HepG2 (cell line): ENCODE measurements around the gene TRERF1. TPM values are rescaled to one million over a fixed set of nuclear protein-coding genes. Genes with fewer than 3 reads are reported as not detected.

Experiments
- ATAC-seq: fragments of 200-7000 bp; cut with Tn5 transposase; 3 replicates; pipeline ENCODE4 v1.9.1; 2020; ENCODE audit warnings: mild to moderate bottlenecking, moderate library complexity
- BruUV-seq: library from RNA; stranded (reverse); fragments of 400-500 nt; replicated peaks from 2 replicates; lab custom pipeline; 2021; lab: Mats Ljungman, UMichigan
- CTCF ChIA-PET: fragments of 300-600 bp; formaldehyde crosslinking; extraction: SDS; loops from one replicate; lab custom pipeline; 2021; ENCODE audit warnings: low total read pairs, inconsistent platforms, low intra/inter-chr PET ratio; lab: Yijun Ruan, JAX
- POLR2A ChIA-PET: fragments of 350-600 bp; sonication (Branson Sonifier 250); formaldehyde crosslinking; loops from one replicate; lab custom pipeline; 2020; ENCODE audit warnings: antibody characterized with exemption, inconsistent platforms; lab: Yijun Ruan, JAX
- DNase-seq: peaks from one replicate; pipeline ENCODE4 v3.0.0-alpha.2; 2015; ENCODE audit warnings: low spot score
- FAIRE-seq: peaks from 3 replicates; lab custom pipeline; 2011; peaks lifted over from hg19 to GRCh38; lab: Jason Lieb, UNC
- H2AFZ ChIP-seq: one replicate; pipeline ENCODE4 v1.6.1; 2011; ENCODE audit warnings: low read length, inconsistent platforms
- H3K27ac ChIP-seq: fragments of 300-600 bp; 3 replicates; pipeline ENCODE4 v1.8.0; 2011; ENCODE audit warnings: mixed run types, mild to moderate bottlenecking, mixed read lengths, low read length, inconsistent platforms; ENCODE audit not compliant: insufficient read depth; ENCODE audit errors: extremely low read length
- H3K27me3 ChIP-seq, 2 experiments: fragments of 200-600 bp in 1 of 2; 2 replicates in 1 of 2; 3 replicates in 1 of 2; pipeline versions ENCODE4 v1.6.0 to v1.8.0; 2011; ENCODE audit warnings: low read length in 2 of 2, mild to moderate bottlenecking in 2 of 2, moderate library complexity in 2 of 2, inconsistent platforms in 1 of 2; ENCODE audit not compliant: insufficient read depth in 2 of 2, control insufficient read depth in 1 of 2
- H3K36me3 ChIP-seq, 2 experiments: fragments of 200-600 bp in 1 of 2; replicated peaks in 1 of 2; 2 replicates in 1 of 2; 3 replicates in 1 of 2; pipeline versions ENCODE4 v1.5.1 to v1.8.0; 2011; ENCODE audit warnings: low read length in 2 of 2, inconsistent platforms in 1 of 2; ENCODE audit not compliant: insufficient read depth in 2 of 2, control insufficient read depth in 1 of 2
- H3K4me1 ChIP-seq: 2 replicates; pipeline ENCODE4 v1.5.1; 2012; ENCODE audit warnings: low read length, inconsistent platforms; ENCODE audit not compliant: insufficient read depth
- H3K4me2 ChIP-seq: 2 replicates; pipeline ENCODE4 v1.6.0; 2011; ENCODE audit warnings: low read depth, low read length, inconsistent platforms
- H3K4me3 ChIP-seq, 3 experiments: fragments of 200-600 bp in 1 of 3; sonication (generic), shearing (Covaris generic) in 1 of 3; replicated peaks in 1 of 3; 2 replicates each; pipeline ENCODE4 v1.5.1; 2011 to 2016; ENCODE audit warnings: low read length in 3 of 3, inconsistent platforms in 2 of 3, low read depth in 2 of 3, mild to moderate bottlenecking in 2 of 3, control low read depth in 1 of 3, mixed read lengths in 1 of 3; ENCODE audit not compliant: insufficient read depth in 1 of 3
- H3K79me2 ChIP-seq: one replicate; pipeline ENCODE4 v1.6.1; 2011; ENCODE audit warnings: low read length, inconsistent platforms; ENCODE audit not compliant: insufficient read depth
- H3K9ac ChIP-seq: 2 replicates; pipeline ENCODE4 v1.6.0; 2011; ENCODE audit warnings: mild to moderate bottlenecking, low read depth, low read length, inconsistent platforms; ENCODE audit not compliant: insufficient read depth
- H3K9me3 ChIP-seq: 2 replicates; pipeline ENCODE4 v1.5.1; 2012; ENCODE audit warnings: mild to moderate bottlenecking, low read length
- H4K20me1 ChIP-seq: 2 replicates; pipeline ENCODE4 v1.6.0; 2011; ENCODE audit warnings: inconsistent platforms, mild to moderate bottlenecking, low read length, moderate library complexity; ENCODE audit not compliant: insufficient read depth
- HOXA9 ChIP-seq: sonication (generic); formaldehyde crosslinking; IDR thresholded peaks from 2 replicates; pipeline ENCODE4 v1.8.1; 2022; ENCODE audit warnings: missing genetic modification reagents, mild to moderate bottlenecking, moderate library complexity, borderline replicate concordance
- KDM3A ChIP-seq: IDR thresholded peaks from 2 replicates; pipeline ENCODE4 v1.6.1; 2018; ENCODE audit warnings: low read depth, missing compliant biosample characterization
- TMF1 ChIP-seq: sonication (generic); formaldehyde crosslinking; IDR thresholded peaks from 2 replicates; pipeline ENCODE4 v1.8.1; 2022; ENCODE audit warnings: low read depth, missing genetic modification reagents
- ZKSCAN1 ChIP-seq: fragments of 150-350 bp; IDR thresholded peaks from 2 replicates; pipeline ENCODE4 v1.6.1; 2014; ENCODE audit warnings: low read length
- ZKSCAN8 ChIP-seq: IDR thresholded peaks from 2 replicates; pipeline ENCODE4 v1.6.1; 2016; ENCODE audit warnings: borderline replicate concordance, missing genetic modification reagents, missing compliant biosample characterization
- ZNF256 ChIP-seq: sonication (generic); formaldehyde crosslinking; conservative IDR thresholded peaks from 2 replicates; pipeline ENCODE4 v1.4.0; 2020; ENCODE audit warnings: missing genetic modification reagents
- ZNF296 ChIP-seq: sonication (generic); formaldehyde crosslinking; conservative IDR thresholded peaks from 2 replicates; pipeline ENCODE4 v1.5.0; 2020; ENCODE audit warnings: mild to moderate bottlenecking, missing genetic modification reagents
- ZNF331 ChIP-seq: sonication (generic); formaldehyde crosslinking; IDR thresholded peaks from 2 replicates; pipeline ENCODE4 v1.4.0; 2020; ENCODE audit warnings: missing genetic modification reagents
- ZNF629 ChIP-seq: sonication (generic); formaldehyde crosslinking; conservative IDR thresholded peaks from 2 replicates; pipeline ENCODE4 v1.5.0; 2020; ENCODE audit warnings: missing genetic modification reagents
- ZNF672 ChIP-seq: sonication (generic); formaldehyde crosslinking; IDR thresholded peaks from 2 replicates; pipeline ENCODE4 v1.8.1; 2022; ENCODE audit warnings: missing genetic modification reagents
- WGBS: methylation state at CpG from one replicate; pipeline ENCODE4 v1.1.6; 2017; ENCODE audit warnings: low lambda C conversion rate; 5-methylcytosine and 5-hydroxymethylcytosine counted together
- in situ Hi-C: cut with HindIII; loops from 2 replicates; pipeline ENCODE4 v1.10.0; 2017; ENCODE audit warnings: low pct_unique_long_range_greater_than_20kb; ENCODE audit not compliant: extremely low pct_ligation_motif_present
- intact Hi-C: fragments of 100-400 bp; cut with micrococcal nuclease; formaldehyde crosslinking; loops from one replicate; pipeline ENCODE4 v1.10.0; 2022; ENCODE audit not compliant: unreplicated experiment
- polyA plus RNA-seq, 8 experiments: library from polyadenylated mRNA; depleted of rRNA in 3 of 8; stranded (reverse) in 7 of 8; unstranded in 1 of 8; fragments of >200 nt; fragmentation: Illumina TruSeq in 4 of 8; extraction: Trizol in 4 of 8; gene quantifications; 2 replicates each; pipeline versions ENCODE4 v1.2.1 to v1.2.3, GENCODE V29; 2011 to 2016; ENCODE audit warnings: low read depth in 4 of 8, missing spikeins in 1 of 8, mixed read lengths in 1 of 8; ENCODE audit not compliant: insufficient read depth in 1 of 8
- total RNA-seq, 5 experiments: library from RNA; depleted of rRNA; stranded (reverse); fragments of >200 nt; fragmentation: Illumina TruSeq; extraction: Trizol; gene quantifications; 2 replicates each; pipeline ENCODE4 v1.2.3, GENCODE V29; 2016; ENCODE audit warnings: low read depth in 1 of 5
- TF ChIP-seq, protein P1 (sequence below): IDR thresholded peaks from 2 replicates; pipeline ENCODE4 v1.6.1; 2016; ENCODE audit warnings: control low read depth
- TF ChIP-seq, protein P2 (sequence below): IDR thresholded peaks from 2 replicates; pipeline ENCODE4 v1.6.1; 2016; ENCODE audit warnings: low read depth
- TF ChIP-seq, protein P3 (sequence below): sonication (generic); formaldehyde crosslinking; conservative IDR thresholded peaks from 2 replicates; pipeline ENCODE4 v1.5.0; 2020; ENCODE audit warnings: missing genetic modification reagents

The TRERF1 gene
- total and polyA plus RNA-seq, 2 of the 13 experiments (the other 11 are each of a cell fraction or from before 2014, with no cell fraction given) = 0.02 TPM; not detected in 1

DNA sequence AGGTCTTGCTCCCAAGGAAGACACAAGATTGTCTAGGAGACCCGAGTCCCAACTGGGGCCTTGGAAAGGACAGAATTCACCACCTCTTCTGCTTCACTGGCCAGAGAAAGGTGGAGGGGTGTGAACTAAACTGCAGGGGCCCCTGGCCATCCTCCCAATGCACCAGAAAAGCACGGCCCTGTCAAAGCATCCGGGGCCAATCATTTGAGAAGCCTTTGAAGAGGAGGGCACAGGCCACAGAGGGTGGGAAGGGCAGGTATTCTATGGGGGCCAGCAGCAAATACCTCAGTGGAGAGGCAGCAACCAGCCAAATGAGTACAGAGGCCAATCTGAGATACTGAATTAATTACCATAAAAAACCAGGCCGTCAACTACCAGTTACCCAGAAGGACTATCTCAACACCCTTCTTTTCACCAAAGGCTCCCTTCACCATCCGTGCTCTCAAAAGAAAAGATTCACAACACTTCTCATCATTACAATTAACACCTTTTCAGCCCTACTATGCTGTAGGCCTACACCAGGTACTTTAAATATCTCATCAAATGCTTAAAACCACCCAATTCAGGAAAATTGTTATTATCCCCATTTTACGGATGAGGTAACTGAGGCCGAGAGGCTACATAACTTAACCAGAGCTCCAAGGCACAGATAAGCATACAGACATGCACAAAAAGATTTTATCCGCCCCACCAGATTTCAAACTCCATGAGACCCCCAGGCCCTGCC lies 50.7 kb downstream of the TRERF1 start:
- H4K20me1 ChIP-seq = no peaks in the 10 kb centered on the region; the same call in 1 of the 2 replicates
- no peak overlapping the region for H3K27ac ChIP-seq
- no peak overlapping the region for H3K4me3 ChIP-seq
- no peak overlapping the region for H2AFZ ChIP-seq
- in situ Hi-C loops (no loop called here), intact Hi-C loops (no loop called here)
- ChIA-PET CTCF (no interaction called here), POLR2A (no interaction called here)
- no TSS peak for BruUV-seq
- no peaks in the 10 kb centered on the region for H3K4me1 ChIP-seq
- H3K27me3 ChIP-seq = peaks cover 0 to 28% of the 10 kb centered on the region in 2 experiments; a peak in 2 of 5 replicates
- no peak for DNase-seq
- H3K9ac ChIP-seq = no peak overlapping the region
- 16% methylated on average over 8 of the region's 8 CpGs for WGBS
- H3K79me2 ChIP-seq = no peaks in the 10 kb centered on the region
- ATAC-seq = no peak
- H3K36me3 ChIP-seq = no peaks in the 10 kb centered on the region
- no peak overlapping the region for H3K4me2 ChIP-seq
- TF ChIP-seq ZNF256 (no peak), ZNF629 (CRISPR knock-in tag) (peak; percentile 74)
- H3K9me3 ChIP-seq = no peaks in the 10 kb centered on the region
- FAIRE-seq = no peak

DNA sequence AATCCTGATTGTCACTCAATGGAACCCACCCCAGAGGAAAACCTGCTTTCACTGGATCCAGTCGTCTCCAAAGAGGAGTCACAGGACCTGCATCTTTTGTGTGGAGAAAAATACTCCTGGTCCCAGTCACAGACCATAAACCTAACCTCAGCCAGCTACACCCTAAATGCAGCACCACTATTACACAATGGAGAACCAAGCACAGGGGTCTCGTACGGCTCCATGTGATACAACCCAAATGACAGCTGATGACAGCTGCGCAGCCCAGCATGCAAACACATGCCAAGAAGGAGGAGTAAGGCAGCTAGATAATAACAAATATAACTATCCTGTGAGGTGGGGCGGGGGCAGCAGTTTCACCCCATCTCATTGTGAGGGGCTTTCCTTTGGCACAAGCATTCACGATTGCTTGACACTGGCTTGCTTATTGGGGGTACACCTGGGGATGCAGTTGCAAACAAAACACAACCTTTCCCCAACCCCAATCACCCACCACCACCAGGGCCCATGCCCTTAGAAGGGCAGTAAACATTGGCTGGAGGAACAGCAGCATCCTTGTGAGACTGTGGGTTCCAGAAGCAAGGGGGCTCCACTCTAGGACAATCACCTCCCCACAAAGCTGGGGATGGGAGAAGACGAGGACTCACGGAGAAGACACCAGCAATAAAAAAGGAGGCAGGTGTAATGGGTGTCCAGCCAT lies 51.5 kb downstream of the TRERF1 start:
- Histone ChIP-seq H2AFZ (no peak overlapping the region), H3K36me3 (no peaks in the 10 kb centered on the region), H3K9me3 (no peaks in the 10 kb centered on the region), H3K27me3 (peaks cover 0 to 35% of the 10 kb centered on the region in 2 experiments; a peak in 2 of 5 replicates), H3K27ac (no peak overlapping the region), H3K4me3 (no peak overlapping the region), H3K9ac (no peak overlapping the region), H4K20me1 (no peaks in the 10 kb centered on the region; the same call in 1 of the 2 replicates), H3K79me2 (no peaks in the 10 kb centered on the region), H3K4me1 (no peaks in the 10 kb centered on the region), H3K4me2 (no peak overlapping the region)
- ATAC-seq (no peak), FAIRE-seq (no peak), DNase-seq (no peak)
- 9% methylated on average over 8 of the region's 8 CpGs for WGBS
- ChIA-PET CTCF (no interaction called here), POLR2A (no interaction called here)
- intact Hi-C loops = no loop called here
- in situ Hi-C loops = no loop called here
- no TSS peak for BruUV-seq
- TF ChIP-seq KDM3A (CRISPR knock-in tag) (no peak), ZNF672 (CRISPR knock-in tag) (no peak), ZNF331 (no peak), ZKSCAN1 (no peak), HOXA9 (CRISPR knock-in tag) (no peak), ZNF296 (no peak), TMF1 (no peak), ZKSCAN8 (CRISPR knock-in tag) (no peak)
- TF ChIP-seq, protein P1, sequence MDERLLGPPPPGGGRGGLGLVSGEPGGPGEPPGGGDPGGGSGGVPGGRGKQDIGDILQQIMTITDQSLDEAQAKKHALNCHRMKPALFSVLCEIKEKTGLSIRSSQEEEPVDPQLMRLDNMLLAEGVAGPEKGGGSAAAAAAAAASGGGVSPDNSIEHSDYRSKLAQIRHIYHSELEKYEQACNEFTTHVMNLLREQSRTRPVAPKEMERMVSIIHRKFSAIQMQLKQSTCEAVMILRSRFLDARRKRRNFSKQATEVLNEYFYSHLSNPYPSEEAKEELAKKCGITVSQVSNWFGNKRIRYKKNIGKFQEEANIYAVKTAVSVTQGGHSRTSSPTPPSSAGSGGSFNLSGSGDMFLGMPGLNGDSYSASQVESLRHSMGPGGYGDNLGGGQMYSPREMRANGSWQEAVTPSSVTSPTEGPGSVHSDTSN (CRISPR knock-in tag) = no peak
- TF ChIP-seq, protein P2, sequence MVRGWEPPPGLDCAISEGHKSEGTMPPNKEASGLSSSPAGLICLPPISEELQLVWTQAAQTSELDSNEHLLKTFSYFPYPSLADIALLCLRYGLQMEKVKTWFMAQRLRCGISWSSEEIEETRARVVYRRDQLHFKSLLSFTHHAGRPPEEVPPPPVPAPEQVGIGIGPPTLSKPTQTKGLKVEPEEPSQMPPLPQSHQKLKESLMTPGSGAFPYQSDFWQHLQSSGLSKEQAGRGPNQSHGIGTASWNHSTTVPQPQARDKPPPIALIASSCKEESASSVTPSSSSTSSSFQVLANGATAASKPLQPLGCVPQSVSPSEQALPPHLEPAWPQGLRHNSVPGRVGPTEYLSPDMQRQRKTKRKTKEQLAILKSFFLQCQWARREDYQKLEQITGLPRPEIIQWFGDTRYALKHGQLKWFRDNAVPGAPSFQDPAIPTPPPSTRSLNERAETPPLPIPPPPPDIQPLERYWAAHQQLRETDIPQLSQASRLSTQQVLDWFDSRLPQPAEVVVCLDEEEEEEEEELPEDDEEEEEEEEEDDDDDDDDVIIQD = no peak
- TF ChIP-seq, protein P3, sequence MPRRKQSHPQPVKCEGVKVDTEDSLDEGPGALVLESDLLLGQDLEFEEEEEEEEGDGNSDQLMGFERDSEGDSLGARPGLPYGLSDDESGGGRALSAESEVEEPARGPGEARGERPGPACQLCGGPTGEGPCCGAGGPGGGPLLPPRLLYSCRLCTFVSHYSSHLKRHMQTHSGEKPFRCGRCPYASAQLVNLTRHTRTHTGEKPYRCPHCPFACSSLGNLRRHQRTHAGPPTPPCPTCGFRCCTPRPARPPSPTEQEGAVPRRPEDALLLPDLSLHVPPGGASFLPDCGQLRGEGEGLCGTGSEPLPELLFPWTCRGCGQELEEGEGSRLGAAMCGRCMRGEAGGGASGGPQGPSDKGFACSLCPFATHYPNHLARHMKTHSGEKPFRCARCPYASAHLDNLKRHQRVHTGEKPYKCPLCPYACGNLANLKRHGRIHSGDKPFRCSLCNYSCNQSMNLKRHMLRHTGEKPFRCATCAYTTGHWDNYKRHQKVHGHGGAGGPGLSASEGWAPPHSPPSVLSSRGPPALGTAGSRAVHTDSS (CRISPR knock-in tag) = no peak
